ENCODE data around the gene ARG1. TPM values are rescaled to one million over a fixed set of nuclear protein-coding genes. Genes with fewer than 3 reads are reported as not detected.

ARG1 gene
- total RNA-seq, 1 experiment from 2014 or later: not detected

DNA sequence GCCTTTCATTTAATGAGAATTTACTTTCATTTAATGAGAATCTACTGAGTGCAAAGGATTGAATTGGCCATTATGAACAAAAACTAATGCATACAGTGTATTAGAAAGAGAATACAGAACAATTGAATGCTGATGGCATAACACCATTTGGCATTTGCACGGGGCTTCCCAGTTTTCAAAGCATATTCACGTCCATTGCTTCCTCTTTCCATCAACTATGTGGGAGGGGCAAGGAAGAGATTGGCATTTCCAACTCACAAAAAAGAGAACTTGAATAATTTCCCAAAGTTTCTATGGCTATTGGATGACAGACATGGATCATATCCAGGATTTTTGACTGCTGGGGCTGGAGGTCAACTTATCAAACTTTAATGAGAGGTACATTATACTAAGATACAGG lies 23.2 kb upstream of the ARG1 start:
- Histone ChIP-seq H3K27me3 (ENCODE audit: control insufficient read depth, insufficient read depth, low read length) (no peaks in the 10 kb centered on the region), H3K4me1 (ENCODE audit: control insufficient read depth, insufficient read depth, low read length) (no peaks in the 10 kb centered on the region), H3K36me3 (ENCODE audit: control insufficient read depth, insufficient read depth, low read length) (no peaks in the 10 kb centered on the region), H3K4me3 (ENCODE audit: low read depth in 2 of 2, low read length in 2 of 2) (no peak overlapping the region), H3K27ac (ENCODE audit: low read length) (no peak overlapping the region), H3K9me3 (ENCODE audit: control insufficient read depth, insufficient read depth, low read depth, low read length) (no peaks in the 10 kb centered on the region)
- in situ Hi-C loops (cut with HindIII; ENCODE audit: low pct_unique_long_range_greater_than_20kb, low sequenced_read_pairs): no loop called here
- TF ChIP-seq, protein P1, sequence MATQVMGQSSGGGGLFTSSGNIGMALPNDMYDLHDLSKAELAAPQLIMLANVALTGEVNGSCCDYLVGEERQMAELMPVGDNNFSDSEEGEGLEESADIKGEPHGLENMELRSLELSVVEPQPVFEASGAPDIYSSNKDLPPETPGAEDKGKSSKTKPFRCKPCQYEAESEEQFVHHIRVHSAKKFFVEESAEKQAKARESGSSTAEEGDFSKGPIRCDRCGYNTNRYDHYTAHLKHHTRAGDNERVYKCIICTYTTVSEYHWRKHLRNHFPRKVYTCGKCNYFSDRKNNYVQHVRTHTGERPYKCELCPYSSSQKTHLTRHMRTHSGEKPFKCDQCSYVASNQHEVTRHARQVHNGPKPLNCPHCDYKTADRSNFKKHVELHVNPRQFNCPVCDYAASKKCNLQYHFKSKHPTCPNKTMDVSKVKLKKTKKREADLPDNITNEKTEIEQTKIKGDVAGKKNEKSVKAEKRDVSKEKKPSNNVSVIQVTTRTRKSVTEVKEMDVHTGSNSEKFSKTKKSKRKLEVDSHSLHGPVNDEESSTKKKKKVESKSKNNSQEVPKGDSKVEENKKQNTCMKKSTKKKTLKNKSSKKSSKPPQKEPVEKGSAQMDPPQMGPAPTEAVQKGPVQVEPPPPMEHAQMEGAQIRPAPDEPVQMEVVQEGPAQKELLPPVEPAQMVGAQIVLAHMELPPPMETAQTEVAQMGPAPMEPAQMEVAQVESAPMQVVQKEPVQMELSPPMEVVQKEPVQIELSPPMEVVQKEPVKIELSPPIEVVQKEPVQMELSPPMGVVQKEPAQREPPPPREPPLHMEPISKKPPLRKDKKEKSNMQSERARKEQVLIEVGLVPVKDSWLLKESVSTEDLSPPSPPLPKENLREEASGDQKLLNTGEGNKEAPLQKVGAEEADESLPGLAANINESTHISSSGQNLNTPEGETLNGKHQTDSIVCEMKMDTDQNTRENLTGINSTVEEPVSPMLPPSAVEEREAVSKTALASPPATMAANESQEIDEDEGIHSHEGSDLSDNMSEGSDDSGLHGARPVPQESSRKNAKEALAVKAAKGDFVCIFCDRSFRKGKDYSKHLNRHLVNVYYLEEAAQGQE (IDR thresholded peaks at IDR 0.05; ENCODE audit: insufficient read depth in 1 of 2, low read depth in 2 of 2, low read length in 1 of 2): no peak
- TF ChIP-seq TCF7L2 (IDR thresholded peaks at IDR 0.05; ENCODE audit: low read depth, low read length) (no peak), SIN3A (IDR thresholded peaks at IDR 0.05; ENCODE audit: borderline replicate concordance, insufficient read depth, low read depth, low read length) (no peak), POLR2AphosphoS5 (IDR thresholded peaks at IDR 0.05; ENCODE audit: low read depth, low read length) (no peak)
- TF ChIP-seq, protein P2, sequence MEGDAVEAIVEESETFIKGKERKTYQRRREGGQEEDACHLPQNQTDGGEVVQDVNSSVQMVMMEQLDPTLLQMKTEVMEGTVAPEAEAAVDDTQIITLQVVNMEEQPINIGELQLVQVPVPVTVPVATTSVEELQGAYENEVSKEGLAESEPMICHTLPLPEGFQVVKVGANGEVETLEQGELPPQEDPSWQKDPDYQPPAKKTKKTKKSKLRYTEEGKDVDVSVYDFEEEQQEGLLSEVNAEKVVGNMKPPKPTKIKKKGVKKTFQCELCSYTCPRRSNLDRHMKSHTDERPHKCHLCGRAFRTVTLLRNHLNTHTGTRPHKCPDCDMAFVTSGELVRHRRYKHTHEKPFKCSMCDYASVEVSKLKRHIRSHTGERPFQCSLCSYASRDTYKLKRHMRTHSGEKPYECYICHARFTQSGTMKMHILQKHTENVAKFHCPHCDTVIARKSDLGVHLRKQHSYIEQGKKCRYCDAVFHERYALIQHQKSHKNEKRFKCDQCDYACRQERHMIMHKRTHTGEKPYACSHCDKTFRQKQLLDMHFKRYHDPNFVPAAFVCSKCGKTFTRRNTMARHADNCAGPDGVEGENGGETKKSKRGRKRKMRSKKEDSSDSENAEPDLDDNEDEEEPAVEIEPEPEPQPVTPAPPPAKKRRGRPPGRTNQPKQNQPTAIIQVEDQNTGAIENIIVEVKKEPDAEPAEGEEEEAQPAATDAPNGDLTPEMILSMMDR (IDR thresholded peaks at IDR 0.05): no peak
- ChIA-PET CTCF (no interaction called here), POLR2A (no interaction called here)
- no TSS peak for BruUV-seq (replicated peaks)
- DNase-seq (ENCODE audit: low read depth, low spot score) (no peak), ATAC-seq (no peak)
- intact Hi-C loops (cut with micrococcal nuclease; ENCODE audit: unreplicated experiment): no loop called here

DNA sequence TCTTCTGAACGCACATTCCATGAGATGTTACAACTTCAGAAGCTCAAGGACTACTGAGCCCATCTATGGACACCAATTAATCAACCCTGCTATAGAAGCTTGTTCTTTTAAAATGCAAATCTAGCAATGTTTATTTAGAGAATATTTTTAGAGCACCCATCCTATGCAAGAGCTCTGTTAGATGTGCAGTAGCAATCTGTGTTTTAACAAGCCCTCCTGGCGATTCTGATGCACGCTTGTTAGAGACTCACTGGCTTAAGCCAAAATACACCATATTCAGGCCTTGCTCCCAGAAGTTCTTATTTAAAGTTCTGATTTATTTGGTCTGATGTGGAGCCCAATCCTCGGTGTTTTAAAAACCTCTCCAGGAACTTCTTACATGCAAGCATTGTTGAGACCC lies 21.1 kb upstream of the ARG1 start:
- DNase-seq (ENCODE audit: low read depth, low spot score) (no peak), ATAC-seq (no peak)
- intact Hi-C loops (cut with micrococcal nuclease; ENCODE audit: unreplicated experiment) (no loop called here), in situ Hi-C loops (cut with HindIII; ENCODE audit: low pct_unique_long_range_greater_than_20kb, low sequenced_read_pairs) (no loop called here)
- TF ChIP-seq SIN3A (IDR thresholded peaks at IDR 0.05; ENCODE audit: borderline replicate concordance, insufficient read depth, low read depth, low read length) (no peak), TCF7L2 (IDR thresholded peaks at IDR 0.05; ENCODE audit: low read depth, low read length) (no peak), POLR2AphosphoS5 (IDR thresholded peaks at IDR 0.05; ENCODE audit: low read depth, low read length) (no peak)
- TF ChIP-seq, protein P1 (IDR thresholded peaks at IDR 0.05; ENCODE audit: insufficient read depth in 1 of 2, low read depth in 2 of 2, low read length in 1 of 2): no peak
- TF ChIP-seq, protein P2 (IDR thresholded peaks at IDR 0.05): no peak
- no peaks in the 10 kb centered on the region for H3K36me3 ChIP-seq (ENCODE audit: control insufficient read depth, insufficient read depth, low read length)
- ChIA-PET CTCF (no interaction called here), POLR2A (no interaction called here)
- BruUV-seq (replicated peaks): no TSS peak
- no peaks in the 10 kb centered on the region for H3K9me3 ChIP-seq (ENCODE audit: control insufficient read depth, insufficient read depth, low read depth, low read length)
- H3K4me3 ChIP-seq (ENCODE audit: low read depth in 2 of 2, low read length in 2 of 2): no peak overlapping the region
- H3K27ac ChIP-seq (ENCODE audit: low read length): no peak overlapping the region
- no peaks in the 10 kb centered on the region for H3K4me1 ChIP-seq (ENCODE audit: control insufficient read depth, insufficient read depth, low read length)
- no peaks in the 10 kb centered on the region for H3K27me3 ChIP-seq (ENCODE audit: control insufficient read depth, insufficient read depth, low read length)

All from Panc1 (cell line).